Testis (tissue), 2 donors: Measurements from ENCODE around the gene RPS8.

Experiments
- CTCF ChIP-seq, 3 experiments: fragments of 450-650 bp in 2 of 3; fragments of 200-600 bp in 1 of 3; sonication (generic) in 1 of 3; IDR thresholded peaks; one replicate each; pipeline ENCODE4 v1.5.1; 2016 to 2019; ENCODE audit warnings: antibody characterized with exemption in 3 of 3, mild to moderate bottlenecking in 2 of 3, moderate library complexity in 1 of 3
- POLR2A ChIP-seq: fragments of 450-650 bp; IDR thresholded peaks from one replicate; pipeline ENCODE4 v1.6.1; 2017; ENCODE audit warnings: antibody characterized with exemption, mild to moderate bottlenecking, moderate library complexity

GRCh38 chr1:44812822-44813543 lies 37.6 kb downstream of the RPS8 start:
- TF ChIP-seq POLR2A (no peak), CTCF (IDR thresholded peaks at IDR 0.05) (no peak)
